NK-92 (cell line): ENCODE data around the gene COX7C.

ENCODE experiments used
- DNase-seq: peaks from one replicate; lab custom pipeline; 2025; ENCODE audit not compliant: unreplicated experiment; lab: John Stamatoyannopoulos, UW

COX7C gene

DNA sequence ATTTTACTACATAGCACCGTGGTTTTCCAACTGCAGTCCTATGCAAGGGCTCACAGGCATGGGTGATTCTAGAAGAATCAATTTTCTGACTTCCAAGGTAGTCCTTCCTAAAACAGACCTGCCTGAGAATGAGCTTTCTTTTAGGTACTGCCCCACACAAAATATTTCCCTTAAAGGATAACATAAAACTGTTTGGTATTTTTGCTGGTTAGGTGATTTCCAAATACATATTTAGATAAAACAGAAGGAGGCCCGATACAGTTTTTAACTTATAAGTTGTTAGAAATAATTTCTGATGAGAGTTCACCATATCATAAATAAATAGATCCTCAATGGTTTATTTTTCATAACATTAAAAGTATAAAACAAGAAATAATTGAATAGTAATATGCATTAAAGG is 46.4 kb downstream of the COX7C start:
- DNase-seq: no peak

DNA sequence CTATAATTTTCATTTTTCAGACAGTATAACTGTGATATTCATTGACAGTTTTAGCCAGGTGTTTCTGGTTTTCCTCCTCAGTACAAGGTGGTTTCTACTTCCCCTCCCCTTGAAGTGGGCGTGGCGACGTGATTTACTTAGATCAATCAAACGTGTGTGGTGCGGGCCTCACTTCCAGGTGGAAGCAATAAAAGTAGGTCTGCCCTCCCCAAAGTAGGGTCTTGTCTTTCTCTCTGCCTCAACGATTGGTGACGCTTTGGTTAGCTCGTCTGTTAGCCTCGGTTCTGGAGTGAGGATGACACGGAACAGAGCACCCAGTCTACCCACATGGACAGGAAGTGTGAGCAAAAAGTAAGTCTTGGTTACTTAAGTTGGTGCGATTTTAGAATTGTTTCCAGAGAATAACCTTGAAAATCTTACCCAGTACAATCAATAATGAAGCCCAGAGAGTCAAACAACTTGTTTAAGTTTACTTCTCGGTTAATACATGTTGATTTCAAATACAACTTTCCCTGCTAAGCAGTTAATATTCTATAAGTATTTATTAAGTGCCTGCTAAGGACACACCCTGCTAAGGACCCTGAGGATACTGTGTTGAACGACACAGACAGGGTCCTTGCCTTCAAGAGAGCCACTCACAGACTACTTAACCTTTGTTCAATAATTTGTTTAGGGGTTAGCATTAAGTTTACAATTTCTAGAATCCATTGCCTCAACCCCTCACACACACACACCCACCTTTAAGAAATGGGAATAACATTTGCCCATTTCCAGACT is 48.4 kb downstream of the COX7C start:
- DNase-seq: no peak

- no peak for DNase-seq
Measured at GRCh38 chr5:86666981-86667380, 49.2 kb downstream of the COX7C start.
